ENCODE results near the gene CSTPP1.

DNA sequence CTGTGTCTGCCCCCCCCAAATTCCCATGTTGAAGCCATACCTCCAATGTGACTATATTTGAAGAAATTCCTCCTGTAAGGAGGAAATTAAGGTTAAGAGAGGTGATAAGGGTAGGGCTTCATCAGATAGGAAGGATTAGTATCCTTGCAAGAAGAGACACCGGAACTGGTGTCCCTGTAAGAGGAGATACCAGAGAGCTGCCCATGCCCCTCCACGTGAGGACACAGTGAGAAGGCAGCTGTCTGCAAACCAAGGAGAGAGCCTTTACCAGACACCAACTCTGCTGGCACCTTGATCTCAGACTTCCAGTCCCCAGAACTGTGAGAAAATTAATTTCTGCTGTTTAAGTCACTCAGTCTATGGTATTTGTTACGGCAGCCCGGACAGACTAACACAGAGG lies 130.8 kb downstream of the CSTPP1 start:
- TF ChIP-seq POLR2A (IDR thresholded peaks at IDR 0.05), result no peak
- TF ChIP-seq, protein P1, sequence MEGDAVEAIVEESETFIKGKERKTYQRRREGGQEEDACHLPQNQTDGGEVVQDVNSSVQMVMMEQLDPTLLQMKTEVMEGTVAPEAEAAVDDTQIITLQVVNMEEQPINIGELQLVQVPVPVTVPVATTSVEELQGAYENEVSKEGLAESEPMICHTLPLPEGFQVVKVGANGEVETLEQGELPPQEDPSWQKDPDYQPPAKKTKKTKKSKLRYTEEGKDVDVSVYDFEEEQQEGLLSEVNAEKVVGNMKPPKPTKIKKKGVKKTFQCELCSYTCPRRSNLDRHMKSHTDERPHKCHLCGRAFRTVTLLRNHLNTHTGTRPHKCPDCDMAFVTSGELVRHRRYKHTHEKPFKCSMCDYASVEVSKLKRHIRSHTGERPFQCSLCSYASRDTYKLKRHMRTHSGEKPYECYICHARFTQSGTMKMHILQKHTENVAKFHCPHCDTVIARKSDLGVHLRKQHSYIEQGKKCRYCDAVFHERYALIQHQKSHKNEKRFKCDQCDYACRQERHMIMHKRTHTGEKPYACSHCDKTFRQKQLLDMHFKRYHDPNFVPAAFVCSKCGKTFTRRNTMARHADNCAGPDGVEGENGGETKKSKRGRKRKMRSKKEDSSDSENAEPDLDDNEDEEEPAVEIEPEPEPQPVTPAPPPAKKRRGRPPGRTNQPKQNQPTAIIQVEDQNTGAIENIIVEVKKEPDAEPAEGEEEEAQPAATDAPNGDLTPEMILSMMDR (IDR thresholded peaks at IDR 0.05 in 4 of 5, conservative IDR thresholded peaks at IDR 0.05 in 1 of 5), result no peak

All from gastrocnemius medialis (tissue), 4 donors.